OCI-LY7 (cell line): ENCODE results near the gene COL4A1. TPM values are rescaled to one million over a fixed set of nuclear protein-coding genes. Genes with fewer than 3 reads are reported as not detected.

Experiments
- BruUV-seq: library from RNA; stranded (reverse); fragments of 400-500 nt; replicated peaks from 2 replicates; lab custom pipeline; 2021; lab: Mats Ljungman, UMichigan
- CTCF ChIA-PET: fragments of 300-600 bp; sonication (Branson Sonifier 250); formaldehyde crosslinking; loops from one replicate; lab custom pipeline; 2022; ENCODE audit warnings: antibody characterized with exemption; ENCODE audit not compliant: unreplicated experiment; lab: Charles Lee
- POLR2A ChIA-PET: fragments of 300-600 bp; sonication (Branson Sonifier 250); formaldehyde crosslinking; loops from one replicate; lab custom pipeline; 2022; ENCODE audit warnings: antibody characterized with exemption; lab: Charles Lee
- DNase-seq: peaks from one replicate; pipeline ENCODE4 v3.0.0-alpha.2; 2015; ENCODE audit warnings: low spot score
- H2AFZ ChIP-seq: fragments of 200-600 bp; sonication (generic), shearing (Covaris generic); 2 replicates; pipeline ENCODE4 v1.6.1; 2014; ENCODE audit warnings: mild to moderate bottlenecking, antibody characterized with exemption, low read length, moderate library complexity
- H3K27ac ChIP-seq: fragments of 200-600 bp; sonication (generic); 2 replicates; pipeline ENCODE4 v1.5.1; 2014; ENCODE audit warnings: mixed run types, low read depth, mild to moderate bottlenecking, moderate library complexity, low read length, inconsistent platforms; ENCODE audit not compliant: poor library complexity, severe bottlenecking
- H3K36me3 ChIP-seq: fragments of 200-600 bp; sonication (generic); 2 replicates; pipeline ENCODE4 v1.6.1; 2014; ENCODE audit warnings: mild to moderate bottlenecking, antibody characterized with exemption, low read length, moderate library complexity, mixed read lengths; ENCODE audit not compliant: insufficient read depth
- H3K4me1 ChIP-seq: fragments of 200-600 bp; sonication (generic); 2 replicates; pipeline ENCODE4 v1.5.1; 2014; ENCODE audit warnings: mild to moderate bottlenecking, low read length; ENCODE audit not compliant: insufficient read depth, poor library complexity, severe bottlenecking
- H3K4me2 ChIP-seq: fragments of 200-600 bp; sonication (generic); 2 replicates; pipeline ENCODE4 v1.6.1; 2014; ENCODE audit warnings: mild to moderate bottlenecking, low read length
- H3K4me3 ChIP-seq: fragments of 200-600 bp; sonication (generic); 2 replicates; pipeline ENCODE4 v1.5.1; 2014; ENCODE audit warnings: mild to moderate bottlenecking, low read depth, low read length; ENCODE audit not compliant: poor library complexity, severe bottlenecking
- H3K79me2 ChIP-seq: fragments of 200-600 bp; sonication (generic); 2 replicates; pipeline ENCODE4 v1.6.1; 2016; ENCODE audit warnings: low read depth, mild to moderate bottlenecking, low read length, moderate library complexity, mixed read lengths; ENCODE audit not compliant: insufficient read depth
- H3K9me2 ChIP-seq: fragments of 200-600 bp; sonication (generic); 2 replicates; pipeline ENCODE4 v1.6.1; 2016; ENCODE audit warnings: mild to moderate bottlenecking, low read length, mixed read lengths; ENCODE audit not compliant: insufficient read depth
- H3K9me3 ChIP-seq: fragments of 200-600 bp; sonication (generic); 2 replicates; pipeline ENCODE4 v1.6.1; 2014; ENCODE audit warnings: mild to moderate bottlenecking, mixed run types, low read length, mixed read lengths
- H4K20me1 ChIP-seq: fragments of 200-600 bp; sonication (generic); 2 replicates; pipeline ENCODE4 v1.6.1; 2014; ENCODE audit warnings: mild to moderate bottlenecking, antibody characterized with exemption, low read length, moderate library complexity, mixed read lengths; ENCODE audit not compliant: insufficient read depth
- CTCF ChIP-seq: fragments of 200-600 bp; sonication (generic); conservative IDR thresholded peaks from 2 replicates; pipeline ENCODE4 v1.5.1; 2014; ENCODE audit warnings: mild to moderate bottlenecking, antibody characterized with exemption, low read length, moderate library complexity, mixed read lengths
- EZH2phosphoT487 ChIP-seq: fragments of 200-600 bp; sonication (generic); IDR thresholded peaks from 2 replicates; pipeline ENCODE4 v1.6.1; 2018; ENCODE audit warnings: low read depth, borderline replicate concordance, mild to moderate bottlenecking, mixed run types, antibody characterized with exemption, low read length, moderate library complexity, mixed read lengths
- intact Hi-C: fragments of 100-400 bp; cut with micrococcal nuclease; formaldehyde crosslinking; loops from one replicate; pipeline ENCODE4 v1.10.0; 2022; ENCODE audit not compliant: unreplicated experiment
- total RNA-seq, 2 experiments: library from RNA; depleted of rRNA in 1 of 2; stranded (reverse); fragments of >200 nt in 1 of 2; shearing (Covaris generic) in 1 of 2; gene quantifications; 2 replicates each; pipeline ENCODE4 v1.2.3, GENCODE V29; 2014 to 2022

COL4A1 gene
- total RNA-seq, 2 experiments from 2014 or later = 0.06 TPM; not detected in 1

GRCh38 chr13:110278859-110279258 is 28.1 kb downstream of the COL4A1 start:
- no peaks in the 10 kb centered on the region for H3K79me2 ChIP-seq
- no peak overlapping the region for H3K4me2 ChIP-seq
- intact Hi-C loops = no loop called here
- H2AFZ ChIP-seq = no peak overlapping the region
- no peak overlapping the region for H3K4me3 ChIP-seq
- H3K36me3 ChIP-seq = no peaks in the 10 kb centered on the region
- H3K27ac ChIP-seq = no peak overlapping the region
- no peak for TF ChIP-seq CTCF
- no peak for TF ChIP-seq EZH2phosphoT487
- no peaks in the 10 kb centered on the region for H4K20me1 ChIP-seq
- ChIA-PET CTCF (no interaction called here), POLR2A (no interaction called here)
- BruUV-seq = no TSS peak
- no peaks in the 10 kb centered on the region for H3K9me3 ChIP-seq
- DNase-seq = no peak
- H3K4me1 ChIP-seq = no peaks in the 10 kb centered on the region
- no peaks in the 10 kb centered on the region for H3K9me2 ChIP-seq

DNA sequence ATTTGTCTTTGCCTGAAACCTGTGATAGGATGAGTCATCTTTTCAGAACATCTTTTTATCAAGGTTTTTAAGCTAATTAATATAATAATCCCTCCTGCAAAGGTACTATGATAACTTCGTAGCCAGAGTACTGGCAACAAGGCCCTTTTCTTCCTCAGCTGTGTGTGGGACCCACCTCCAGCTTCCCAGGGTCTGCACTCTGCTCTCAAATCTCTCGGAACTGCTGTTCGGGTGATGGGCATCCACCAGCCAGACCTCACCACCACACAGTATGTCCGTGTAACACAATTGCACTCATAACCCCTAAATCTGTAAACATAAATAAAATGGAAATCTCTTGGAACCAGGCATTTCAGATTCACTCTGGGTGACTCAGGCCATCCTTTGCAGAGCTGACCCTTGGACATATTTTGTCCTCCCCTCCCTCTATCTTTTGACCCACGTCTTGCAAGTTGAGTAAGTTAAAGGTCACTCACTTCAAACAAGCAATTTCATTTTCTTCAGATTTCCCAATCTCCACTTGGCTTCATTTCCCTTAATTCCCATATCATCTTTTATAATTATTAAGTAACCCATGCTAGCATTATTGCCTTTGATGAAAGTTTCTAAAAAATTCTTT is 29.5 kb downstream of the COL4A1 start:
- H3K36me3 ChIP-seq = no peaks in the 10 kb centered on the region
- DNase-seq = no peak
- H3K79me2 ChIP-seq = no peaks in the 10 kb centered on the region
- H3K27ac ChIP-seq = no peak overlapping the region
- ChIA-PET CTCF (no interaction called here), POLR2A (no interaction called here)
- H3K9me3 ChIP-seq = no peaks in the 10 kb centered on the region
- no peak overlapping the region for H3K4me2 ChIP-seq
- H3K9me2 ChIP-seq = no peaks in the 10 kb centered on the region
- BruUV-seq = no TSS peak
- no peaks in the 10 kb centered on the region for H3K4me1 ChIP-seq
- no peak overlapping the region for H3K4me3 ChIP-seq
- no peaks in the 10 kb centered on the region for H4K20me1 ChIP-seq
- no peak overlapping the region for H2AFZ ChIP-seq
- intact Hi-C loops = no loop called here
- TF ChIP-seq EZH2phosphoT487 = no peak
- TF ChIP-seq CTCF = no peak

DNA sequence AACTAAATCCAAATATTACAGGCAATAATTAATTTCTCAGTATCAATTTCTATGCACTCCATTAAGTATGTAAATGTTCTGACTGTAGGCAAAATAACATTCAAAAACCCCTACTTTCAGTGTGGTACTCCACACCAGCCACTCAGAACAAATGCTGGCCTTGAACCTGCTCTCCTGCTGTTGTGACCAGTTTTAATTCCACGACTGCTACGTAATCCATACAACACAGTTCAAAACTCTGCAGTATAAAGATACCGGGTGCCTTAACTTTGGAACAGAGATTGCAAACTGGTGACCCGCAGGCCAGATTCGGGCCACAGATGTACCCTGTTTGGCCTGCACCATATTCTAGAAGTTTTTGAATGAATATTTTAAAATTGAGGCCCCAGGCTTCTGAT is 30.4 kb downstream of the COL4A1 start:
- CTCF ChIA-PET = no interaction called here
- Histone ChIP-seq H3K36me3 (no peaks in the 10 kb centered on the region), H3K79me2 (no peaks in the 10 kb centered on the region), H3K4me1 (no peaks in the 10 kb centered on the region), H3K4me2 (no peak overlapping the region), H4K20me1 (no peaks in the 10 kb centered on the region), H3K9me3 (no peaks in the 10 kb centered on the region), H3K27ac (no peak overlapping the region), H2AFZ (no peak overlapping the region), H3K9me2 (no peaks in the 10 kb centered on the region), H3K4me3 (no peak overlapping the region)
- intact Hi-C loops = no loop called here
- no TSS peak for BruUV-seq
- TF ChIP-seq CTCF (no peak), EZH2phosphoT487 (no peak)
- POLR2A ChIA-PET = interaction anchor here (0.5 kb wide), 1 partner anchor 113 kb away, joined by 4 read pairs; no protein-coding TSS in a partner anchor
- DNase-seq = no peak
